Measurements from ENCODE around the gene EPG5. TPM values are rescaled to one million over a fixed set of nuclear protein-coding genes. Genes with fewer than 3 reads are reported as not detected.
A peak's percentile ranks its signal among the peaks of the same experiment; 100 is the strongest.
"Not testable (repeated sequence)": the region's sequence is repeated elsewhere in the genome, so short reads cannot be mapped to it uniquely, and the experiment has no call there.

EPG5 gene
- total RNA-seq, 6 experiments from 2014 or later = 11.6 to 15.2 (median 12.4) TPM

GRCh38 chr18:45962866-45963265 lies 4.3 kb downstream of the EPG5 start:
- ATAC-seq (no peak), DNase-seq (no peak)
- Histone ChIP-seq H3K36me3 (peaks cover 0 to 2% (median 0%) of the 10 kb centered on the region in 4 donors), H3K4me1 (peaks cover 0 to 18% (median 4%) of the 10 kb centered on the region in 4 donors), H3K9me3 (no peaks in the 10 kb centered on the region), H3K4me3 (no peak overlapping the region), H3K27me3 (no peaks in the 10 kb centered on the region), H3K27ac (peak overlapping the region in 1 of 3 donors; percentile 39)
- intact Hi-C loops (cut with DNase I) = no loop called here
- TF ChIP-seq CTCF (IDR thresholded peaks at IDR 0.05) (no peak), POLR2A (IDR thresholded peaks at IDR 0.05) (no peak)
- WGBS (ENCODE audit: insufficient coverage, low coverage, low lambda C conversion rate, missing lambda C conversion rate) = 71% methylated on average over 5 of the region's 5 CpGs

GRCh38 chr18:45962461-45962860 lies 4.7 kb downstream of the EPG5 start:
- peaks cover 0 to 18% (median 4%) of the 10 kb centered on the region in 4 donors for H3K4me1 ChIP-seq
- intact Hi-C loops (cut with DNase I) = no loop called here
- no peaks in the 10 kb centered on the region for H3K27me3 ChIP-seq
- no peak overlapping the region for H3K4me3 ChIP-seq
- H3K9me3 ChIP-seq = no peaks in the 10 kb centered on the region
- DNase-seq = no peak
- peak in 2 of 4 donors; percentile 4 to 53 for ATAC-seq
- peak overlapping the region in 1 of 3 donors; percentile 39 for H3K27ac ChIP-seq
- WGBS (ENCODE audit: insufficient coverage, low coverage, low lambda C conversion rate, missing lambda C conversion rate) = 32% methylated on average over 2 of the region's 2 CpGs
- TF ChIP-seq CTCF (IDR thresholded peaks at IDR 0.05) (no peak), POLR2A (IDR thresholded peaks at IDR 0.05) (no peak)
- H3K36me3 ChIP-seq = peaks cover 0 to 2% (median 0%) of the 10 kb centered on the region in 4 donors

GRCh38 chr18:45959484-45959883 lies 7.6 kb downstream of the EPG5 start:
- H3K9me3 ChIP-seq; H3K27me3 ChIP-seq; H3K4me3 ChIP-seq; ATAC-seq; H3K27ac ChIP-seq; H3K4me1 ChIP-seq; DNase-seq; intact Hi-C loops (cut with DNase I): not testable (repeated sequence)
- WGBS (ENCODE audit: insufficient coverage, low coverage, low lambda C conversion rate, missing lambda C conversion rate) = 96% methylated on average over 6 of the region's 7 CpGs
- H3K36me3 ChIP-seq = peaks cover 0 to 14% (median 3%) of the 10 kb centered on the region in 4 donors

GRCh38 chr18:45958730-45959129 lies 8.4 kb downstream of the EPG5 start:
- peaks cover 0 to 6% (median 0%) of the 10 kb centered on the region in 4 donors for H3K4me1 ChIP-seq
- no peak overlapping the region for H3K4me3 ChIP-seq
- H3K9me3 ChIP-seq = no peaks in the 10 kb centered on the region
- H3K27ac ChIP-seq = no peak overlapping the region
- no peaks in the 10 kb centered on the region for H3K27me3 ChIP-seq
- no peak for ATAC-seq
- TF ChIP-seq CTCF (IDR thresholded peaks at IDR 0.05) = no peak
- no peak for TF ChIP-seq POLR2A (IDR thresholded peaks at IDR 0.05)
- H3K36me3 ChIP-seq = peaks cover 0 to 22% (median 6%) of the 10 kb centered on the region in 4 donors
- DNase-seq = no peak
- intact Hi-C loops (cut with DNase I) = no loop called here

- no peak overlapping the region for H3K27ac ChIP-seq
- H3K9me3 ChIP-seq = no peaks in the 10 kb centered on the region
- H3K27me3 ChIP-seq = no peaks in the 10 kb centered on the region
- intact Hi-C loops (cut with DNase I) = no loop called here
- peaks cover 0 to 6% (median 0%) of the 10 kb centered on the region in 4 donors for H3K4me1 ChIP-seq
- H3K4me3 ChIP-seq = no peak overlapping the region
- DNase-seq (no peak), ATAC-seq (no peak)
- 94% methylated on average over 2 of the region's 2 CpGs for WGBS (ENCODE audit: insufficient coverage, low coverage, low lambda C conversion rate, missing lambda C conversion rate)
- TF ChIP-seq POLR2A (IDR thresholded peaks at IDR 0.05) (no peak), CTCF (IDR thresholded peaks at IDR 0.05) (no peak)
- H3K36me3 ChIP-seq = peaks cover 0 to 27% (median 8%) of the 10 kb centered on the region in 4 donors
Measured at GRCh38 chr18:45958027-45958426, 9.1 kb downstream of the EPG5 start.
